Breast epithelium (tissue), 3 donors: ENCODE results near the gene SLC66A2.

ENCODE experiments used
- POLR2A ChIP-seq: fragments of 450-650 bp; IDR thresholded peaks from one replicate; pipeline ENCODE4 v1.6.1; 2016; ENCODE audit warnings: antibody characterized with exemption, mild to moderate bottlenecking, moderate library complexity
- POLR2AphosphoS5 ChIP-seq, 3 donors: sonication (generic); formaldehyde crosslinking; IDR thresholded peaks; one replicate each; pipeline ENCODE4 v1.6.1; 2017; ENCODE audit warnings: antibody characterized with exemption in 3 of 3
- TF ChIP-seq, protein P1 (sequence below), 3 donors: fragments of 450-650 bp; IDR thresholded peaks; one replicate each; pipeline ENCODE4 v1.5.1; 2016 to 2017; ENCODE audit warnings: antibody characterized with exemption in 3 of 3, mild to moderate bottlenecking in 3 of 3, moderate library complexity in 3 of 3

GRCh38 chr18:79852561-79853302, 98.7 kb downstream of the SLC66A2 start:
- TF ChIP-seq, protein P1, sequence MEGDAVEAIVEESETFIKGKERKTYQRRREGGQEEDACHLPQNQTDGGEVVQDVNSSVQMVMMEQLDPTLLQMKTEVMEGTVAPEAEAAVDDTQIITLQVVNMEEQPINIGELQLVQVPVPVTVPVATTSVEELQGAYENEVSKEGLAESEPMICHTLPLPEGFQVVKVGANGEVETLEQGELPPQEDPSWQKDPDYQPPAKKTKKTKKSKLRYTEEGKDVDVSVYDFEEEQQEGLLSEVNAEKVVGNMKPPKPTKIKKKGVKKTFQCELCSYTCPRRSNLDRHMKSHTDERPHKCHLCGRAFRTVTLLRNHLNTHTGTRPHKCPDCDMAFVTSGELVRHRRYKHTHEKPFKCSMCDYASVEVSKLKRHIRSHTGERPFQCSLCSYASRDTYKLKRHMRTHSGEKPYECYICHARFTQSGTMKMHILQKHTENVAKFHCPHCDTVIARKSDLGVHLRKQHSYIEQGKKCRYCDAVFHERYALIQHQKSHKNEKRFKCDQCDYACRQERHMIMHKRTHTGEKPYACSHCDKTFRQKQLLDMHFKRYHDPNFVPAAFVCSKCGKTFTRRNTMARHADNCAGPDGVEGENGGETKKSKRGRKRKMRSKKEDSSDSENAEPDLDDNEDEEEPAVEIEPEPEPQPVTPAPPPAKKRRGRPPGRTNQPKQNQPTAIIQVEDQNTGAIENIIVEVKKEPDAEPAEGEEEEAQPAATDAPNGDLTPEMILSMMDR (IDR thresholded peaks at IDR 0.05), result no peak
- TF ChIP-seq POLR2A, result no peak
- no peak for TF ChIP-seq POLR2AphosphoS5 (IDR thresholded peaks at IDR 0.05)
